ENCODE results near the gene SBNO2.

The SBNO2 gene

GRCh38 chr19:1068009-1069001 is 105.8 kb downstream of the SBNO2 start:
- DNase-seq = peak; percentile 77 to 83

DNA sequence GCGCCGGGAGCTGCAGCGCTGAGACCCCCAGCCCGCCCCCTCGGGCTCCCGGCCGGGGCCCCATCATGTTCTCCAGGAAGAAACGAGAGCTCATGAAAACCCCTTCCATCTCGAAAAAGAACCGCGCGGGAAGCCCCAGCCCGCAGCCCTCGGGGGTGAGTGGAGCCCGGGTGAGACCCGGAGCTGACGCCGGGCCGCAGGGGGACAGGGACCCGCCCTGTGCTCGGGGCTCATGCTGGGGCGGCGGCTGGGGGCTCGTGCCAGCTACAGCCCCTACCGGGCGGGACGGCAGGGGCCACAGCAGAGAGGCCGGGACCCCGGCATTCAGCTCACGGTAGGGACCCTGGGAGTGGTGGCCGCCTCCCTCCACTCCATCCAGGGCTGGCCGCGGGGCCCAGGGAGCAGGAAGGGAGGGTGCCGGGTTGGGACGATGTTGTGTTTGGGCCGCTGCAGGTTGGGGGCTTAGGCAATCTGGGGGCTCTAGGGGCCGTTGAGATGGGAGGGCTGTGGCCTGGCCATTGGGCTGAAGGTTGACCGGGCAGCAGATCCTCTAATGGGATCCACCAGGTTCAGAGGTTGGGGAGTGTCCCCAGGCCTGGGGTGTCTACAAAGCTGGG is 106.6 kb downstream of the SBNO2 start:
- DNase-seq = no peak

GRCh38 chr19:1066748-1067340 is 107.2 kb downstream of the SBNO2 start, which contains the start of gene ARHGAP45:
Gene ARHGAP45, plus strand, starts transcription at chr19:1067167. Its CDS starts 239 bp downstream, at chr19:1067406.
- peak; percentile 85 to 88 for DNase-seq

GRCh38 chr19:1066251-1066747 is 107.8 kb downstream of the SBNO2 start:
- DNase-seq = no peak

DNA sequence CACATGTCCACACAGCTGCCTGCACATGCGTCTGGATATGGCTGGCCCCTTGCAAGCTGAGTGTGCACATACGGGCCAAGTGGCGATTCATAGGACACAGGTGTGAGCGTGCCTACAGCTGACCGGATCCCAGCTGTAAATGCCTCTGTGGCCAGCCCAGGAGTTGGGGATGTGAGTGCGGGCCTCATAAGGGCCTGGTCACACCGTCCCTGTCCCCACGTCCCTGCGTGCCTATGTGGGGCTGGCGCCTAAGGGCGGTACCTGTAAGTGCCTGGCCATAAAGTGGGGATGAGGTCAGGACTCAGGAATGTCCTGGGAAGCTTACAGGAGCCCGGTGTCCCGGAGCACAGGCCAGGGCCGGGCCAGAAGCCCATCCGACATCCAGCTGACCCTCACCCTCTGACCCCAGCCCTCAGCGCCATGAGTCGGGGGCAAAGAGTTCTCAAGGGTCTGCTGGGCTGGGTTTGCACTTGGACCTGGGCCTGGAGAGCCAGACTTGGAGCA is 108.4 kb downstream of the SBNO2 start:
- no peak for DNase-seq

DNA sequence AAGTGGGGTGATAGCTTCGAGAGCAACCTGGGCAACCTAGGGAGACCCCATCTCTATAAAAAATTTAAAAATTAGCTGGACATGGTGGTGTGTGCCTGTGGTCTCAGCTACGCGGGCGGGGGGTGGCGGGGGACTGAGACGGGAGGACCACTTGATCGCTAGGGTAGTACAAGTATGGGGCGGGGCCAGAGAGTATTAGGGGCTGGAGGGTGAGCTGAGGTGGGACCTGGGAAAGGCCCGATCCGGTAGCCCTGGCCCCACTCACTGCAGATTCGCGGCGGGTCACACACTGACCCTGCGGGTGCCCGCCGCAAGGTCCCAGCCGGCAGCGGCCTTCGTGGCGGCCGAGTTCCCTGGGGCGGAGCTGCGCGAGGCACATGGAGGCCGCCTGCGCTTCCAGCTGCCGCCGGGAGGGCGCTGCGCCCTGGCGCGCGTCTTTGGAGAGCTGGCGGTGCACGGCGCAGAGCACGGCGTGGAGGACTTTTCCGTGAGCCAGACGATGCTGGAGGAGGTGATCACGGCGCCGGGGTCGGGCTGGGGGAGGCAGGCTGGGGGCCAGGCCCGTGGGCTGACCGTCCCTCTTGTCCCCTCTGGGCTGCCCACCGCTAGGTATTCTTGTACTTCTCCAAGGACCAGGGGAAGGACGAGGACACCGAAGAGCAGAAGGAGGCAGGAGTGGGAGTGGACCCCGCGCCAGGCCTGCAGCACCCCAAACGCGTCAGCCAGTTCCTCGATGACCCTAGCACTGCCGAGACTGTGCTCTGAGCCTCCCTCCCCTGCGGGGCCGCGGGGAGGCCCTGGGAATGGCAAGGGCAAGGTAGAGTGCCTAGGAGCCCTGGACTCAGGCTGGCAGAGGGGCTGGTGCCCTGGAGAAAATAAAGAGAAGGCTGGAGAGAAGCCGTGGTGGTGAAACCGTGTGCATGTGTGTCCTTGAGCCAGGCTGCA is 109.1 kb downstream of the SBNO2 start:
- DNase-seq = peak; percentile 71 to 76

- DNase-seq = no peak
Observed at GRCh38 chr19:1063909-1064660, 110.0 kb downstream of the SBNO2 start.

- DNase-seq = peak; percentile 78 to 84
Observed at GRCh38 chr19:1063030-1063908, 110.8 kb downstream of the SBNO2 start.

DNA sequence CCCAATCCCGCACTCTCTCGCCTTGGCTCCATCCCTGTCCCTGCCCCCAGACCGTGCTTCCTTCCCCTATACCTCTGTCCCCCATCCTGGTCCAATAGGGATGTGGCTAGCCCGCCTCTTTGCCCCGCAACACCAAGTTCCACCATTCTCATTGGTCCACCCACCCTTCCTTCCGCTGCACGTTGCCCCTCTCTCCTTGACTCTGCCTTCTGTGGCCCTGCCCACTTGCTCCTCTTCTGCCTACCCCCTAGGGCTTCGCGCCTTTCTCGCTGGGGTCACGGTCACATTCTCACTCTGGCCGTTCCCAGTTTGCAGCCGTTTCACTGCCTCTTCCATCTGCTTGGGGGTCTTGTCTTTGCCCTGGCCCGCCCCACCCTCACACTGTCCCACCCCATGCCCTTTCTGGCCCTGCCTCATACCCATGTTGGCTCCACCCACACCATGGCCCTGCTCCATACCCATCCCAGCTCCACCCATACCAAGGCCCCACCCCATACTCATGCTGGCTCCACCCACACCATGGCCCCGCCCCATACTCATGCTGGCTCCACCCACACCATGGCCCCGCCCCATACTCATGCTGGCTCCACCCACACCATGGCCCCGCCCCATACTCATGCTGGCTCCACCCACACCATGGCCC is 111.6 kb downstream of the SBNO2 start:
- DNase-seq = no peak

GRCh38 chr19:1061987-1062386 is 112.1 kb downstream of the SBNO2 start:
- DNase-seq = no peak

- no peak for DNase-seq
Observed at GRCh38 chr19:1060689-1061088, 113.4 kb downstream of the SBNO2 start.

GRCh38 chr19:1058112-1058511 is 116.0 kb downstream of the SBNO2 start:
- no peak for DNase-seq

All from CD4-positive, alpha-beta T cell treated with Interleukin-4 for 1 hour (primary cell).